HG03575 (cell line): ENCODE results near the gene MRPL1.

Experiments used
- ATAC-seq: cut with Tn5 transposase; IDR thresholded peaks from one replicate; pipeline ENCODE4 v1.9.1; 2021; ENCODE audit not compliant: unreplicated experiment, insufficient number of reproducible peaks, low FRiP score; ENCODE audit errors: extremely low read depth

MRPL1 gene

GRCh38 chr4:77845929-77846328 is 16.7 kb upstream of the MRPL1 start:
- no peak for ATAC-seq

GRCh38 chr4:77848508-77848907 is 14.1 kb upstream of the MRPL1 start:
- ATAC-seq, result no peak

- no peak for ATAC-seq
These were observed 13.2 kb upstream of the MRPL1 start for GRCh38 chr4:77849278-77849965.

DNA sequence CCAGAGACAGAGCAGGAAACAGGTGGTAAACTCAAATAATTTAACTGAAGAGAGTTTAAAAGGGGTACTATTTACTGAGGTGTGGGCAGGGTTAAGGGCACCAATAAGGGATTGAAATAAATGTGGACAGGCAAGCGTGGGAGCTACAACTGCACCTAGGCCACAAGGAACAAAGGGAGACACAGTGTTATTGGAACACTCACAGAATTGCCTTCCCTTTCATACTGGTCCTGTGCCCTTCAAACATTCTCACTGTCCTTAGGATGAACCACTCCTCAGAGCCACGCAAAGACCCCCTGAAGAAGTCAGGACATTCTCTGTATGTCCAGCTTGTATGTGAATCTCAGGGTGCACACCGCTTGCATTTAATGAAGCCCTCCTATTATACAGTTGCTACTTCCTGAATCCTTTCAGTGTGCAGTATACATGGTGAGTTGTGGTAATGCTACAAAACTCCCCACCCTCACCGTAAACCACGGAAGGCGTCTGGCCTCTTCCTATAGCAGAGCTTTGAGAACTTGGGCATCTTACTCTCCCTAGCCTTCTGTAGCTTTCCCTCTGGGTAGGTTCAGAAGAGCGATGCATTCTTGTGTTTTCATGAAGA is 9.6 kb upstream of the MRPL1 start:
- ATAC-seq, result peak; percentile 73

DNA sequence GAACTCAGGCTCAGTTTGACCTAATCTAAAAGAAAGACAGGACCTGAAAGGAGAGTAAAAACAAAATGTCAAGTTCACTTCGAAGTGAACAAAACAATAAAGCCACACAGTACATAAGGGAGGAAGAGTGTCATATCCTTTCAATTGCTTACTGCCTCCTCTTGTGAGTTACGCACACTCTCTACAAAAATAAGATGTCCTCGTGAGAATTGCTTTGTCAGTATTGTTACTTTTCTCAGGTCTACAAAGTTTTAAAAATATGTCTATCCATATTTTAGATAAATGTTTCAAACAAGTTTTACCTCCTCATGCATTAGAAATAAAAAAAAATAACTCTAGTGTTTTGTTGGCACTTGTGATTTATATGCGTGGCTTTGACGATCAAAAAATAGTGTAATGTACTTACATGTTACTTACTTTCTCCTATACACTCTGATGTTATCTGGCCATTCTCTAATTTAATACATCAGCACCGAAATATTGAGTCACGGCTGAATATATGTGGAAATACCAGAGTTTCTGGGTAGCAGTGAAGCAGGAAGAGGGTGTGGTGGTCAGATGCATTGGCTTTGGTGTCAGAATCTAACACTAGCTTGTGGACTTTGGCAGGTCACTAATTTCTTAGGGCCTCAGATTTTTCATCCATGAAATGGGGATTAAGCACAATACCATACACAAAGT is 8.1 kb upstream of the MRPL1 start:
- no peak for ATAC-seq

- ATAC-seq, result no peak
These were observed 6.5 kb upstream of the MRPL1 start for GRCh38 chr4:77856152-77856551.

DNA sequence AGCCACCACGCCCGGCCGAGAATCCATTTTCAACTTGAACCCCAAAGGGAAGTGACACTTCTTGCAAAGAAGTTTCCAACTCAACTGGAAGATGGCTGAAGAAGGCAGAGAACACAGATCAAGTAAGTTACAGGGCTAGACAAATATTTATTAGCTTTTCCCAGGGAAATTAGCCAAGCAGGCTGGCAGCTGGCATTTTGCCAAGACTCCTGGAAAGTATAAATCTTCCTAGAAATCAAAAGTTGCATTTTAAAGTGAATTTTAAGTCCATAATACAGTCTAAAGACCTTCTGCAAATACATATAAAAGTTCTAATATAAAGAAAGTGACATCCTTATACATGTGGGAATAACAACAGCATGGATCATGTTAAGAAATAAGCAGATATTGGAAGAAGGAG is 3.4 kb upstream of the MRPL1 start:
- no peak for ATAC-seq

DNA sequence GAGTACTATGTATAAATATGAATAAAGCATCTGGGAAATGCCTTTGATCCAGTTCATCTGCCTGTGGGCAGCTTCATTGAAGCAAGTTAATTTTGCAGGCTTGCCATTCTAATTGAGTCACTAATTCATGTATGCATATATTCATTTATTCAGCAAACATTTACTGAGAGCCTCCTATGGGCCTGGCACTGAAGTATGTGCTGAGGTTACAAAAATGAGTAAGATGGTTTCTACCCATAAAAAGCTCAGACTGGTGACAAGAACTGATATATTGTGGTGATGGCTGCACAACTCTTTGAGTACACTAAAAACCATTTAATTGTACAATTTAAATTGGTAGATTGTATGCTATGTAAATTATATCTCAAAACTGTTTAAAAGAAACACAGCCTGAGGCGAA is 1.1 kb upstream of the MRPL1 start:
- no peak for ATAC-seq

DNA sequence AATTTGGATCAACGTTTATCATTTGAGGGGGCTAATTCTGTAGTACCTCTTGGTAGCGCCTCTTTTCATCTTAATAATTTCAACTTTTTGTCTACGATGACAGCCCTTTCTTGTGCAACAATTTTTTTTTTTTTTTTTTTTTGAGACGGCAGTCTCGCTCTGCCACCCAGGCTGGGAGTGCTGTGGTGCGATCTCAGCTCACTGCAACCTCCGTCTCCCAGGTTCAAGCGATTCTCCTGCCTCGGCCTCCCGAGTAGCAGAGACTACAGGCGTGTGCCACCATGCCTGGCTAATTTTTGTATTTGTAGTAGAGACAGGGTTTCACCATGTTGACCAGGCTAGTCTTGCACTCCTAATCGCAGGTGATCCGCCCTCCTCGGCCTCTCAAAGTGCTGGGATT is 711 bp downstream of the MRPL1 start:
- peak; percentile 10 for ATAC-seq

GRCh38 chr4:77865259-77865658 is 2.6 kb downstream of the MRPL1 start:
- no peak for ATAC-seq

DNA sequence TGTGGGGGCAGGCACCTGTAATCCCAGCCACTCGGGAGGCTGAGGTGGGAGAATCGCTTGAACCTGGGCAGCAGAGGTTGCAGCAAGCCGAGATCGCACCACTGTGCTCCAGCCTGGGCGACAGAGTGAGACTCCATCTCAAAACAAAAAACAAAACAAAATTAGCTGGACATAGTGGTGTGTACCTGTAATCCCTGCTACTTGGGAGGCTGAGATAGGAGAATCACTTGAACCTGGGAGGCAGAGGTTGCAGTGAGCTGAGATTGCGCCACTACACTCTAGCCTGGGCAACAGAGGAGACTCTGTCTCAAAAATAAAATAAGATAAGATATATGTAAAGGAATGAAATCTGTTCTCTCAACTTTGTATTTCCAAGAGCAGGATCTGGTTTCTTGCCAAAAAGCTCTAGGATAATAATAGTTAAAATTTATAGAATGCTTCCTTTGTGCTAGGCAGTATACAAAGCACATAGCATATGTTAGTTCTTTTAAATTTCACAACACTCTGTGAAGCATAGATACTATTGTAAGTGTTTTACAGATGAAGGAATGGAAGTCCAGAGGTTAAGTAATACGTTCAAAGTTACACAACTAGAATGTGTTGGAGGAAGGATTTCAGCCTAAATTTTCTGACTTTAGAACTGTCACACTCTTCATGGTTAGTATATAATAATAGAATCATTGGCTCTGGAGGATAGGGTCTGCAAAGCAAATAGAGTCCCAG is 10.3 kb downstream of the MRPL1 start:
- ATAC-seq, result no peak

DNA sequence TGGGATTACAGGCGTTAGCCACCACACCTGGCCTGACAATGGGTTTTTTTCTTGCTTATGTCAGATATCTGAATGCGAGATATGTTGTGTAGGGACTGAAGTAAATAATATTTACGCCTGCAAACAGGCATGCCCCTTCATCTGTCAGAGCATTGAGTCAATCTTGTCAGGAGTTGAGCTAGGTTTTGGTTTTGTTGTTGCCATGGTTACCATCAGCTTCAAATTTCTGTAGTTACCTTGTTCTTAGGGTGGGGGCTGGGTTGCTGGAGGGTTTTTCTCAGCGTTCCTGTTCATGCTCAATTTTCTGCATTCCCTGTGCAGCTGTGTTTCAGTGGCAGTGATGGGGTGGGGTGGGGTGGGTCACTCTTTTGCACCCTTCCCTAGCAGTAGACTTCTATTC is 14.5 kb downstream of the MRPL1 start:
- ATAC-seq, result no peak

- no peak for ATAC-seq
These were observed 15.3 kb downstream of the MRPL1 start for GRCh38 chr4:77877771-77878565.

DNA sequence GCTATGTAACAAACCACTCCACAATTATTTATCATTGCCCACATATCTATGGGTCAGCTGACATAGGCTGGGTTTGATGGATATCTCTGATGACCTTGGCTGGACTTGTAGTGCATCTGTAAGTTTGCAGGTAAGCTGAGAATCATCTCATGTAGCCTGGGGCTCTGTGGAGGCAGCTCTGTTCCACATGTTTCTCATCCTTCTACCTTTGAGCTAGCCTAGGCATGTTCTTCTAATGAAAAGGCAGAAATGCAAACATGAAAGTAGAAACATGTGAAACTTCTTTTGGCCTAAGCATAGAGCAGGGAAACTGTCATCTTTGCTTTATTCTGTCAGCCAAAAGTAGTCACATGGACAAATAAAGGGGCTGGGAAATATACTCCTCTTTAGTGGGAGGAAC is 18.2 kb downstream of the MRPL1 start:
- ATAC-seq, result no peak

DNA sequence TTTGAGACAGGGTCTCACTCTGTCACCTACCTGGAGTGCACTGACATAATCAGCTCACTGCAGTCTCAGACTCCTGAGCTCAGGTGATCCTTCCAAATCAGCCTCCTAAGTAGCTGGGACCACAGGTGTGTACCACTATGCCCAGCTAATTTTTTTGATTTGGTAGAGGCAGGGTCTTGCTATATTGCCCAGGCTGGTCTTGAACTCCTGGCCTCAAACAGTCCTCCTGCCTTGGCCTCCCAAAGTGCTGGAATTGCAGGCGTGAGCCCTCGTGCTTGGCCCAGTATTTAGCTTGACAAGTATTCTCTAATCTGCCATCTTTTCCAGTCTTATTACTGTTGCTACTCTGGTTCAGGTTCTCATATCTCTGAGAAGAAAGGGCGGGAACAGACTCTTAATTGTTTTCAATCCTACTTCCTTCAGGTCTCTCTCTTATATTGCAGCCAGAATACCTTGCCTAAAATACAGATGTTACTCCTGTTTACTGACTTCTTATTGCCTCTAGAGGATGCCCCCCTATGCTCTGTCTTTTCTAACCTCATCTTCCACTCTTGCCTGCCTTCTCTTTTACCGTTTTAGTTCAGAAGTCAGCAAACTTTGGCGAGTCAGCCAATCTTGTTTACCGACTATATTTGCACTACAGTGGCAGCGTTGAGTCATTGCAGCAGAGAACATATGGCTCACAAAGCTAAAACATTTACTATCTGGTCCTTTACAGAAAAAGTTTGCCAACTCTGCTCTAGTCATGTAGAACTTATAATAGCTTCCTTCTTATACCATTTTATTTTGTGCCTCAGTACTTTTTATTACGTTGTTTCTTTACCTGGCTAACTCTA is 19.0 kb downstream of the MRPL1 start:
- ATAC-seq, result no peak

- ATAC-seq, result no peak
These were observed 30.8 kb downstream of the MRPL1 start for GRCh38 chr4:77893451-77893850.

DNA sequence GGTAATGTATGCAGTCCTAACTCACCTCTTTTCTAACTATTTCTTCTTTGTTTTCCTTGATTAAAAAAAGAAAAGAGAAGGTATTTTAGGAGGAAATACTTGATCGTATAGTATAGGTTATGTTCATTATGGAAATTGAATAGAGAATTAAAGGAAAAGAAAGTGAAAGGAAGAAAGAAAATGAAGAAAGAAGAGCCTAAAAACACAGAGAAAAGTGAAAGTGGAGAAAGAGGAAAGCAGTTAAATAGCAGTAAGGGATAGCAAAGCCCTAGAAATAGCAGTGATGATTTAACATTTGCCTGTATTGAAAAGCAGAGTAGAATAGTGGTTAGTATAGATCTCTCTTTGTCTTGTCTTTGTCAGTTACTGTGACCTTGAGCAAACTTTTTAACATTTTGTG is 37.0 kb downstream of the MRPL1 start:
- no peak for ATAC-seq

- no peak for ATAC-seq
These were observed 40.6 kb downstream of the MRPL1 start for GRCh38 chr4:77903186-77903585.
